Measurements from ENCODE around the gene EHD1. TPM values are rescaled to one million over a fixed set of nuclear protein-coding genes. Genes with fewer than 3 reads are reported as not detected.

EHD1 gene
- polyA plus RNA-seq, 4 donors, result 31.3 to 94.0 (median 34.5) TPM

- H3K9me3 ChIP-seq (ENCODE audit: control insufficient read depth in 2 of 2, insufficient read depth in 1 of 2, low read depth in 1 of 2, low read length in 1 of 2), result no peaks in the 10 kb centered on the region
- DNase-seq, result no peak
- no peak for FAIRE-seq
- H3K4me3 ChIP-seq (ENCODE audit: low read depth in 1 of 3, low read length in 3 of 3), result no peak overlapping the region
- H3K36me3 ChIP-seq (ENCODE audit: control insufficient read depth in 3 of 3, insufficient read depth in 2 of 3, low read depth in 1 of 3, low read length in 3 of 3), result peaks cover 39 to 88% (median 45%) of the 10 kb centered on the region in 3 donors
- 93 to 95% (median 95%) methylated on average over 23 to 25 of the region's 25 CpGs for WGBS, 3 donors
- H3K27me3 ChIP-seq (ENCODE audit: control insufficient read depth in 3 of 3, insufficient read depth in 3 of 3, low read length in 3 of 3), result no peaks in the 10 kb centered on the region
- H3K27ac ChIP-seq (ENCODE audit: low read depth in 1 of 3, low read length in 2 of 3), result no peak overlapping the region
- no peaks in the 10 kb centered on the region for H3K4me1 ChIP-seq (ENCODE audit: control insufficient read depth in 3 of 3, insufficient read depth in 2 of 3, low read depth in 1 of 3, low read length in 2 of 3)
These were observed 27.3 kb upstream of the EHD1 start for GRCh38 chr11:64905516-64906313.

GRCh38 chr11:64903291-64903833 is 24.9 kb upstream of the EHD1 start:
- FAIRE-seq (no peak), DNase-seq (no peak)
- H3K9me3 ChIP-seq (ENCODE audit: control insufficient read depth in 2 of 2, insufficient read depth in 1 of 2, low read depth in 1 of 2, low read length in 1 of 2), result no peaks in the 10 kb centered on the region
- no peak overlapping the region for H3K4me3 ChIP-seq (ENCODE audit: low read depth in 1 of 3, low read length in 3 of 3)
- 87 to 93% (median 90%) methylated on average over 23 of the region's 23 CpGs for WGBS, 3 donors
- peaks cover 30 to 88% (median 45%) of the 10 kb centered on the region in 3 donors for H3K36me3 ChIP-seq (ENCODE audit: control insufficient read depth in 3 of 3, insufficient read depth in 2 of 3, low read depth in 1 of 3, low read length in 3 of 3)
- H3K27me3 ChIP-seq (ENCODE audit: control insufficient read depth in 3 of 3, insufficient read depth in 3 of 3, low read length in 3 of 3), result no peaks in the 10 kb centered on the region
- no peak overlapping the region for H3K27ac ChIP-seq (ENCODE audit: low read depth in 1 of 3, low read length in 2 of 3)
- no peaks in the 10 kb centered on the region for H3K4me1 ChIP-seq (ENCODE audit: control insufficient read depth in 3 of 3, insufficient read depth in 2 of 3, low read depth in 1 of 3, low read length in 2 of 3)

GRCh38 chr11:64902102-64902900 is 23.9 kb upstream of the EHD1 start:
- DNase-seq (no peak), FAIRE-seq (no peak)
- peaks cover 22 to 90% (median 44%) of the 10 kb centered on the region in 3 donors for H3K36me3 ChIP-seq (ENCODE audit: control insufficient read depth in 3 of 3, insufficient read depth in 2 of 3, low read depth in 1 of 3, low read length in 3 of 3)

GRCh38 chr11:64900774-64901173 is 22.4 kb upstream of the EHD1 start:
- 95 to 98% (median 96%) methylated on average over 13 to 17 of the region's 17 CpGs for WGBS, 3 donors
- peaks cover 20 to 90% (median 31%) of the 10 kb centered on the region in 3 donors for H3K36me3 ChIP-seq (ENCODE audit: control insufficient read depth in 3 of 3, insufficient read depth in 2 of 3, low read depth in 1 of 3, low read length in 3 of 3)

More at GRCh38 chr11:64902102-64902900, 23.9 kb upstream of the EHD1 start:
- H3K27ac ChIP-seq (ENCODE audit: low read depth in 1 of 3, low read length in 2 of 3), result no peak overlapping the region
- H3K4me3 ChIP-seq (ENCODE audit: low read depth in 1 of 3, low read length in 3 of 3), result no peak overlapping the region
- no peaks in the 10 kb centered on the region for H3K9me3 ChIP-seq (ENCODE audit: control insufficient read depth in 2 of 2, insufficient read depth in 1 of 2, low read depth in 1 of 2, low read length in 1 of 2)
- no peaks in the 10 kb centered on the region for H3K27me3 ChIP-seq (ENCODE audit: control insufficient read depth in 3 of 3, insufficient read depth in 3 of 3, low read length in 3 of 3)
- whole genome bisulfite sequencing, 3 donors, result 86 to 95% (median 90%) methylated on average over 23 to 30 of the region's 30 CpGs
- H3K4me1 ChIP-seq (ENCODE audit: control insufficient read depth in 3 of 3, insufficient read depth in 2 of 3, low read depth in 1 of 3, low read length in 2 of 3), result no peaks in the 10 kb centered on the region

GRCh38 chr11:64900263-64900678 is 21.9 kb upstream of the EHD1 start:
- H3K27ac ChIP-seq (ENCODE audit: low read depth in 1 of 3, low read length in 2 of 3), result no peak overlapping the region
- no peak overlapping the region for H3K4me3 ChIP-seq (ENCODE audit: low read depth in 1 of 3, low read length in 3 of 3)
- no peaks in the 10 kb centered on the region for H3K27me3 ChIP-seq (ENCODE audit: control insufficient read depth in 3 of 3, insufficient read depth in 3 of 3, low read length in 3 of 3)
- DNase-seq (peak in 1 of 2 donors; percentile 20), FAIRE-seq (no peak)
- 72 to 87% (median 80%) methylated on average over 14 of the region's 14 CpGs for WGBS, 3 donors
- H3K36me3 ChIP-seq (ENCODE audit: control insufficient read depth in 3 of 3, insufficient read depth in 2 of 3, low read depth in 1 of 3, low read length in 3 of 3), result peaks cover 17 to 90% (median 26%) of the 10 kb centered on the region in 3 donors
- H3K4me1 ChIP-seq (ENCODE audit: control insufficient read depth in 3 of 3, insufficient read depth in 2 of 3, low read depth in 1 of 3, low read length in 2 of 3), result no peaks in the 10 kb centered on the region
- H3K9me3 ChIP-seq (ENCODE audit: control insufficient read depth in 2 of 2, insufficient read depth in 1 of 2, low read depth in 1 of 2, low read length in 1 of 2), result no peaks in the 10 kb centered on the region

More at GRCh38 chr11:64900774-64901173, 22.4 kb upstream of the EHD1 start:
- no peaks in the 10 kb centered on the region for H3K4me1 ChIP-seq (ENCODE audit: control insufficient read depth in 3 of 3, insufficient read depth in 2 of 3, low read depth in 1 of 3, low read length in 2 of 3)
- H3K27me3 ChIP-seq (ENCODE audit: control insufficient read depth in 3 of 3, insufficient read depth in 3 of 3, low read length in 3 of 3), result no peaks in the 10 kb centered on the region
- H3K4me3 ChIP-seq (ENCODE audit: low read depth in 1 of 3, low read length in 3 of 3), result no peak overlapping the region
- FAIRE-seq, result no peak
- no peak overlapping the region for H3K27ac ChIP-seq (ENCODE audit: low read depth in 1 of 3, low read length in 2 of 3)
- no peaks in the 10 kb centered on the region for H3K9me3 ChIP-seq (ENCODE audit: control insufficient read depth in 2 of 2, insufficient read depth in 1 of 2, low read depth in 1 of 2, low read length in 1 of 2)
- DNase-seq, result no peak

- H3K27me3 ChIP-seq (ENCODE audit: control insufficient read depth in 3 of 3, insufficient read depth in 3 of 3, low read length in 3 of 3), result no peaks in the 10 kb centered on the region
- FAIRE-seq (no peak), DNase-seq (no peak)
- H3K4me1 ChIP-seq (ENCODE audit: control insufficient read depth in 3 of 3, insufficient read depth in 2 of 3, low read depth in 1 of 3, low read length in 2 of 3), result peaks cover 0 to 13% (median 0%) of the 10 kb centered on the region in 3 donors
- peaks cover 15 to 92% (median 25%) of the 10 kb centered on the region in 3 donors for H3K36me3 ChIP-seq (ENCODE audit: control insufficient read depth in 3 of 3, insufficient read depth in 2 of 3, low read depth in 1 of 3, low read length in 3 of 3)
- no peak overlapping the region for H3K4me3 ChIP-seq (ENCODE audit: low read depth in 1 of 3, low read length in 3 of 3)
- WGBS, 3 donors, result 94 to 97% (median 95%) methylated on average over 19 of the region's 19 CpGs
- no peaks in the 10 kb centered on the region for H3K9me3 ChIP-seq (ENCODE audit: control insufficient read depth in 2 of 2, insufficient read depth in 1 of 2, low read depth in 1 of 2, low read length in 1 of 2)
- no peak overlapping the region for H3K27ac ChIP-seq (ENCODE audit: low read depth in 1 of 3, low read length in 2 of 3)
These were observed 20.1 kb upstream of the EHD1 start for GRCh38 chr11:64898541-64898940.

- FAIRE-seq, result no peak
- Histone ChIP-seq H3K4me1 (ENCODE audit: control insufficient read depth in 3 of 3, insufficient read depth in 2 of 3, low read depth in 1 of 3, low read length in 2 of 3) (peaks cover 0 to 13% (median 0%) of the 10 kb centered on the region in 3 donors), H3K9me3 (ENCODE audit: control insufficient read depth in 2 of 2, insufficient read depth in 1 of 2, low read depth in 1 of 2, low read length in 1 of 2) (no peaks in the 10 kb centered on the region), H3K4me3 (ENCODE audit: low read depth in 1 of 3, low read length in 3 of 3) (no peak overlapping the region), H3K36me3 (ENCODE audit: control insufficient read depth in 3 of 3, insufficient read depth in 2 of 3, low read depth in 1 of 3, low read length in 3 of 3) (peaks cover 12 to 89% (median 23%) of the 10 kb centered on the region in 3 donors), H3K27me3 (ENCODE audit: control insufficient read depth in 3 of 3, insufficient read depth in 3 of 3, low read length in 3 of 3) (no peaks in the 10 kb centered on the region), H3K27ac (ENCODE audit: low read depth in 1 of 3, low read length in 2 of 3) (no peak overlapping the region)
- WGBS, 3 donors, result 95 to 98% (median 95%) methylated on average over 8 to 9 of the region's 9 CpGs
- no peak for DNase-seq
These were observed 19.6 kb upstream of the EHD1 start for GRCh38 chr11:64898076-64898445.

GRCh38 chr11:64897381-64898075 is 19.1 kb upstream of the EHD1 start:
- Histone ChIP-seq H3K4me1 (ENCODE audit: control insufficient read depth in 3 of 3, insufficient read depth in 2 of 3, low read depth in 1 of 3, low read length in 2 of 3) (peaks cover 0 to 13% (median 0%) of the 10 kb centered on the region in 3 donors), H3K4me3 (ENCODE audit: low read depth in 1 of 3, low read length in 3 of 3) (no peak overlapping the region), H3K9me3 (ENCODE audit: control insufficient read depth in 2 of 2, insufficient read depth in 1 of 2, low read depth in 1 of 2, low read length in 1 of 2) (no peaks in the 10 kb centered on the region), H3K27me3 (ENCODE audit: control insufficient read depth in 3 of 3, insufficient read depth in 3 of 3, low read length in 3 of 3) (no peaks in the 10 kb centered on the region), H3K36me3 (ENCODE audit: control insufficient read depth in 3 of 3, insufficient read depth in 2 of 3, low read depth in 1 of 3, low read length in 3 of 3) (peaks cover 8 to 89% (median 19%) of the 10 kb centered on the region in 3 donors), H3K27ac (ENCODE audit: low read depth in 1 of 3, low read length in 2 of 3) (no peak overlapping the region)
- 93 to 94% (median 93%) methylated on average over 19 of the region's 19 CpGs for WGBS, 3 donors
- DNase-seq (no peak), FAIRE-seq (no peak)
